OCI-LY3 (cell line): ENCODE results near the gene TPX2.

ENCODE experiments used
- H2AFZ ChIP-seq: fragments of 200-600, 300-600 bp; shearing (Covaris generic); 2 replicates; pipeline ENCODE4 v1.6.0; 2014; ENCODE audit warnings: antibody characterized with exemption, low read depth, low read length
- H3K27ac ChIP-seq: fragments of 200-600, 300-600 bp; sonication (generic); 2 replicates; pipeline ENCODE4 v1.5.1; 2014; ENCODE audit warnings: mild to moderate bottlenecking, low read length, moderate library complexity, mixed read lengths
- H3K27me3 ChIP-seq: fragments of 200-600, 300-600 bp; sonication (generic); 2 replicates; pipeline ENCODE4 v1.6.1; 2014; ENCODE audit warnings: low read depth, low read length, mixed read lengths
- H3K36me3 ChIP-seq: fragments of 200-600, 300-600 bp; sonication (generic); replicated peaks from 2 replicates; pipeline ENCODE3; 2014; ENCODE audit warnings: low read depth, low read length, mixed read lengths
- H3K4me1 ChIP-seq: fragments of 300-600, 200-600 bp; sonication (generic); 2 replicates; pipeline ENCODE4 v1.6.1; 2014; ENCODE audit warnings: low read length, mixed read lengths
- H3K4me2 ChIP-seq: fragments of 200-600, 300-600 bp; sonication (generic); 2 replicates; pipeline ENCODE4 v1.6.1; 2014; ENCODE audit warnings: low read length, mixed read lengths
- H3K4me3 ChIP-seq: fragments of 300-600, 200-600 bp; sonication (generic); 2 replicates; pipeline ENCODE4 v1.5.1; 2014; ENCODE audit warnings: antibody characterized with exemption, mild to moderate bottlenecking, low read length, moderate library complexity
- H3K79me2 ChIP-seq: fragments of 300-600, 200-600 bp; shearing (Covaris generic); 2 replicates; pipeline ENCODE4 v1.6.1; 2014; ENCODE audit warnings: mild to moderate bottlenecking, low read length, mixed read lengths
- H3K9ac ChIP-seq: fragments of 300-600, 200-600 bp; shearing (Covaris generic); 2 replicates; pipeline ENCODE4 v1.6.0; 2014; ENCODE audit warnings: mild to moderate bottlenecking, low read length, moderate library complexity
- H3K9me3 ChIP-seq: fragments of 200-600, 300-600 bp; shearing (Covaris generic); 2 replicates; pipeline ENCODE4 v1.6.1; 2014; ENCODE audit warnings: low read length, mixed read lengths; ENCODE audit not compliant: insufficient read depth
- H4K20me1 ChIP-seq: fragments of 200-600, 300-600 bp; sonication (generic); 2 replicates; pipeline ENCODE4 v1.6.1; 2016; ENCODE audit warnings: low read length, mixed read lengths; ENCODE audit not compliant: insufficient read depth
- EZH2phosphoT487 ChIP-seq: fragments of 200-600 bp; shearing (Covaris generic); IDR thresholded peaks from 2 replicates; pipeline ENCODE4 v1.6.1; 2018; ENCODE audit warnings: antibody characterized with exemption, mixed run types, low read depth
- TF ChIP-seq, protein P1 (sequence below): fragments of 200-600, 300-600 bp; sonication (generic); IDR thresholded peaks from 2 replicates; pipeline ENCODE4 v1.5.1; 2014; ENCODE audit warnings: antibody characterized with exemption, low read length, low read depth

TPX2 gene

DNA sequence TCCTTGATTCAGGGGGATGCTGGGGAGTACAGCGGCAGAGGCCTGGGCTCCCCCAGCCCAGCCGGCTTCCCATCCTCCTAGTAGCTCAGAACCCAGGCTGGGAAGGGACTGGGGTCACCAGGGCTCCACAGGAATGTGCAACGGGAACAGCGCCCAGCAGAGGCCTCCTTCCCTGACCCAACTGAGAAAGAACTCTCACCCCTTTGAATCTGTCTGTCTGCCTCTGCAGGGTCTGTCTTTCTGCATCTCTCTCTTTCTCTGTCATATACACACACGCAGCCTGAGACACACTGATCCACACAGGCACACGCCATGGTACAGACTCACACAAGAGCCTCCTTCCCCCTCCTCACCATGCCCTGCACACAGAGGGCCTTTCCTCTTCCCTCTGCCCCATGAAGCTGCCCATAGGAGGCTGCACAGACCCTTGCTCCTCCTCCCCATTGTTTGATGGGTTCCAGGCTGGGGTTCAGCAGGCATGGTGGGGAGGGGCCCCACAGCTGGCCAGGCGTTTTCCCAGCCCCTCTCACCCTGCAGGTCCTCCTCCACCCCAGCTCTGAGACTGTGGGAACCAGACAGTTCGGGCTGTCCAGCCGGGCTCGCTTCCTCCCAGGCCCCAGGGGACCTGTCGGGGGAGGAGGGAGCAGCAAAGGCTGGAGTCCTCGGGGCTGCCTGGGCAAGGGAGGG is 103.5 kb downstream of the TPX2 start:
- H3K36me3 ChIP-seq: no peaks in the 10 kb centered on the region
- TF ChIP-seq, protein P1, sequence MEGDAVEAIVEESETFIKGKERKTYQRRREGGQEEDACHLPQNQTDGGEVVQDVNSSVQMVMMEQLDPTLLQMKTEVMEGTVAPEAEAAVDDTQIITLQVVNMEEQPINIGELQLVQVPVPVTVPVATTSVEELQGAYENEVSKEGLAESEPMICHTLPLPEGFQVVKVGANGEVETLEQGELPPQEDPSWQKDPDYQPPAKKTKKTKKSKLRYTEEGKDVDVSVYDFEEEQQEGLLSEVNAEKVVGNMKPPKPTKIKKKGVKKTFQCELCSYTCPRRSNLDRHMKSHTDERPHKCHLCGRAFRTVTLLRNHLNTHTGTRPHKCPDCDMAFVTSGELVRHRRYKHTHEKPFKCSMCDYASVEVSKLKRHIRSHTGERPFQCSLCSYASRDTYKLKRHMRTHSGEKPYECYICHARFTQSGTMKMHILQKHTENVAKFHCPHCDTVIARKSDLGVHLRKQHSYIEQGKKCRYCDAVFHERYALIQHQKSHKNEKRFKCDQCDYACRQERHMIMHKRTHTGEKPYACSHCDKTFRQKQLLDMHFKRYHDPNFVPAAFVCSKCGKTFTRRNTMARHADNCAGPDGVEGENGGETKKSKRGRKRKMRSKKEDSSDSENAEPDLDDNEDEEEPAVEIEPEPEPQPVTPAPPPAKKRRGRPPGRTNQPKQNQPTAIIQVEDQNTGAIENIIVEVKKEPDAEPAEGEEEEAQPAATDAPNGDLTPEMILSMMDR: no peak
- no peak for TF ChIP-seq EZH2phosphoT487
- 0 out of 2 replicates have a peak, but pooled peaks cover 3% of the 10 kb centered on the region for H3K27me3 ChIP-seq
- H3K79me2 ChIP-seq: no peaks in the 10 kb centered on the region
- no peak overlapping the region for H3K4me3 ChIP-seq
- no peak overlapping the region for H3K27ac ChIP-seq
- H3K9me3 ChIP-seq: no peaks in the 10 kb centered on the region
- H3K9ac ChIP-seq: no peak overlapping the region
- H2AFZ ChIP-seq: no peak overlapping the region
- peaks cover 11% of the 10 kb centered on the region for H3K4me1 ChIP-seq
- H3K4me2 ChIP-seq: no peak overlapping the region
- no peaks in the 10 kb centered on the region for H4K20me1 ChIP-seq

GRCh38 chr20:31843288-31843687 is 104.2 kb downstream of the TPX2 start:
- Histone ChIP-seq H3K9ac (no peak overlapping the region), H3K79me2 (no peaks in the 10 kb centered on the region), H2AFZ (no peak overlapping the region), H3K36me3 (no peaks in the 10 kb centered on the region), H3K27me3 (no peaks in the 10 kb centered on the region), H3K27ac (no peak overlapping the region), H4K20me1 (no peaks in the 10 kb centered on the region), H3K4me3 (no peak overlapping the region), H3K9me3 (no peaks in the 10 kb centered on the region), H3K4me1 (peaks cover 11% of the 10 kb centered on the region), H3K4me2 (no peak overlapping the region)
- TF ChIP-seq, protein P1: no peak
- TF ChIP-seq EZH2phosphoT487: no peak

DNA sequence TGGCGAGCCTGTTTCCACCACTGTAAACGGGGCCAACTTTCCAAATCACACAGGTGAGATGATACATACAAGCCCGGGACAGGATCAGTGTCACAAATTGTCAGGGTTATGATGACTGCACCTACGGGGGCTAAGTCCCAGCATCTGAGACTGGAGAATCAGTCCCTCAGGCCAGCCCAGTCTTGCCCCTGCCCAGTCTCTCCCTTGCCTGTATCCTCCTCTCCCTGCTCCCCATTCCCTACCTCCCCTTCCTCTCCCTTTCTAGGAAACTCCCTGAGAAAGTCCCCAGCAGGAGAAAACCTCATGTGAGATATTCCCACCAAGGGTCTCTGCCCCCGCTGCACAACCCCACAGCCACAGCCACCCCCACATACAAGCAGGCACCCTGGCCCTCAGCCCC is 104.8 kb downstream of the TPX2 start:
- Histone ChIP-seq H4K20me1 (no peaks in the 10 kb centered on the region), H3K4me3 (no peak overlapping the region), H3K27me3 (no peaks in the 10 kb centered on the region), H3K4me2 (no peak overlapping the region), H3K9ac (no peak overlapping the region), H3K79me2 (no peaks in the 10 kb centered on the region), H3K27ac (no peak overlapping the region), H3K9me3 (no peaks in the 10 kb centered on the region), H3K4me1 (peaks cover 11% of the 10 kb centered on the region), H3K36me3 (no peaks in the 10 kb centered on the region), H2AFZ (no peak overlapping the region)
- no peak for TF ChIP-seq EZH2phosphoT487
- TF ChIP-seq, protein P1: no peak

DNA sequence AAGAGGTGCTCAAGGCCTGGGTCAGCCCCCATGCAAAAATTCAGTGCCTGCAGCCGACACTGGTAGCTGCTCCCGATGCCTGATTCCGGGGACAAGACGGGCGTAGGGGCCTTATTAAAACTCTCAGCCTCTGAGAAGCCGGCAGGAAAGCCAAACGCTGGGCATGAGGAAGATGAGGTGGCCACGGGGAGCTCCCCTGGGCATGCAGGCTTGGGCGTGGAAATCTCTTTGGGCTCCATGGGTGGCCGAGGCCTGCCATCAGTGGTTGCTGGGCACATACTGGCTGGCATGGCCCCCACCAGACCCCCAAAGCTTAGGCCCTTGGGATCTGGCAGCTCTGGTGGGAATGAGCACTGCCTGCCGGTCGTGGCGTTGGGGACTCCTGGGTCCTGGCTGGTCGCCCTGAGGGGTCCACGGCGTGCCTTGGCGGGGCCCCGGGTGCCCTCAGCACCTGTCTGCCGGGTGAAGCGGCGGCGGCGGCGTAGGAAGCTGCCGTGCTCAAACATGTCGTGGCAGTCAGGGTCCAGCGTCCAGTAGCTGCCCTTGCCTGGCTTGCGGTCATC is 105.7 kb downstream of the TPX2 start:
- TF ChIP-seq, protein P1: no peak
- no peak for TF ChIP-seq EZH2phosphoT487
- Histone ChIP-seq H3K27ac (no peak overlapping the region), H3K4me1 (peaks cover 11% of the 10 kb centered on the region), H3K27me3 (no peaks in the 10 kb centered on the region), H3K36me3 (no peaks in the 10 kb centered on the region), H3K4me3 (no peak overlapping the region), H2AFZ (no peak overlapping the region), H3K79me2 (no peaks in the 10 kb centered on the region), H3K9ac (no peak overlapping the region), H3K4me2 (no peak overlapping the region), H3K9me3 (no peaks in the 10 kb centered on the region), H4K20me1 (no peaks in the 10 kb centered on the region)
